Sigmoid colon (tissue), 7 donors: ENCODE data around the gene DHX16. TPM values are rescaled to one million over a fixed set of nuclear protein-coding genes. Genes with fewer than 3 reads are reported as not detected.

ENCODE experiments used
- DNase-seq: peaks from one replicate; pipeline ENCODE4 v3.0.0-alpha.2; 2019
- H3K27ac ChIP-seq, 4 donors: fragments of 200-600 bp; sonication (generic); one replicate each; pipeline ENCODE4 v1.5.1; 2016 to 2019; ENCODE audit warnings: mild to moderate bottlenecking in 1 of 4
- H3K27me3 ChIP-seq, 3 donors: fragments of 200-600 bp; sonication (generic); one replicate each; pipeline ENCODE4 v1.5.1; 2019; ENCODE audit warnings: mild to moderate bottlenecking in 1 of 3
- H3K36me3 ChIP-seq, 4 donors: fragments of 200-600 bp; sonication (generic); one replicate each; pipeline ENCODE4 v1.5.1; 2016 to 2019
- H3K4me1 ChIP-seq, 4 donors: fragments of 200-600 bp; sonication (generic); one replicate each; pipeline ENCODE4 v1.5.1; 2017 to 2019
- H3K4me3 ChIP-seq, 4 donors: fragments of 200-600 bp; sonication (generic); one replicate each; pipeline ENCODE4 v1.5.1; 2017 to 2019; ENCODE audit warnings: mild to moderate bottlenecking in 2 of 4, moderate library complexity in 1 of 4
- H3K9me3 ChIP-seq, 4 donors: fragments of 200-600 bp in 3 of 4; sonication (generic) in 3 of 4; one replicate each; pipeline versions ENCODE4 v1.5.1 to v1.6.1; 2013 to 2019
- CTCF ChIP-seq, 4 experiments: fragments of 450-650 bp in 3 of 4; fragments of 200-600 bp in 1 of 4; IDR thresholded peaks; one replicate each; pipeline ENCODE4 v1.5.1; 2016 to 2019; ENCODE audit warnings: antibody characterized with exemption in 4 of 4, mild to moderate bottlenecking in 3 of 4, moderate library complexity in 2 of 4
- EP300 ChIP-seq, 4 donors: sonication (generic); formaldehyde crosslinking; IDR thresholded peaks; one replicate each; pipeline ENCODE4 v1.6.1; 2017; ENCODE audit warnings: antibody characterized with exemption in 4 of 4
- POLR2A ChIP-seq, 2 donors: fragments of 450-650 bp; IDR thresholded peaks; one replicate each; pipeline ENCODE4 v1.6.1; 2016; ENCODE audit warnings: antibody characterized with exemption in 2 of 2, mild to moderate bottlenecking in 2 of 2, moderate library complexity in 2 of 2
- POLR2AphosphoS5 ChIP-seq, 4 donors: sonication (generic); formaldehyde crosslinking; IDR thresholded peaks; one replicate each; pipeline ENCODE4 v1.6.1; 2017; ENCODE audit warnings: antibody characterized with exemption in 4 of 4
- WGBS, 2 donors: extraction: QIAGEN DNeasy Blood & Tissue Kit; methylation state at CpG; one replicate each; pipeline ENCODE4 v1.1.7; 2013; 5-methylcytosine and 5-hydroxymethylcytosine counted together
- intact Hi-C: fragments of 100-400 bp; cut with DNase I; formaldehyde crosslinking; loops from one replicate; pipeline ENCODE4 v1.15.1; 2023
- polyA plus RNA-seq, 3 donors: library from polyadenylated mRNA; stranded (reverse); fragments of 200-250 nt; gene quantifications; one replicate each; pipeline ENCODE4 v1.2.3, GENCODE V29; 2013
- total RNA-seq, 4 donors: library from RNA; depleted of rRNA; stranded (reverse); fragments of >200 nt; gene quantifications; one replicate each; pipeline ENCODE4 v1.1.0, GENCODE V29; 2016
- donor health status: healthy with polysubstance abuse.
- donor health status: Bipolar disorder and iron deficiency.
- donor health status: healthy.

DHX16 gene
- total and polyA plus RNA-seq, 7 donors = 18.0 to 34.2 (median 22.3) TPM

- WGBS, 2 donors = 77 to 89% methylated on average over 1 of the region's 1 CpG
Observed at GRCh38 chr6:30612213-30612612, 60.6 kb downstream of the DHX16 start.

DNA sequence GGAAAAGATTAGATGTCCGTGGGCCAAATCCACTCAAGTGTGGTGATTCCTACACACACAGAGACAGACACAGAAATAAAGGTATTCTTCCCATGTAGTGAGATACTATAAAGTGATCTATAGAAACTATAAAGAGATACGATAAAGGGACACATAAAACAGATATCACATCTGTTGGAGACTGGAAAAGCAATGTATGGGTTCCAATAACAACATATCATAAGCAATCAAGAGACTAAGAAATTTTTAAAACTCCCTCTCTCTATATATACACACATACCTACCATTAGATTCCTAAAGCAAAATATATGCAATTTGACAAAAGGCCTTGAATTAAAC, 61.0 kb downstream of the DHX16 start:
- DNase-seq = no peak
- Histone ChIP-seq H3K27me3 (no peaks in the 10 kb centered on the region), H3K4me3 (no peak overlapping the region), H3K27ac (peak overlapping the region; percentile 89 to 98 (median 95)), H3K9me3 (no peaks in the 10 kb centered on the region), H3K4me1 (peaks cover 0 to 56% (median 48%) of the 10 kb centered on the region in 4 donors), H3K36me3 (peaks cover 32 to 40% (median 33%) of the 10 kb centered on the region in 4 donors)
- intact Hi-C loops = loop anchor here (10.0 kb wide), 1 partner anchor 1213 kb away; the partner anchor contains the start of gene HSPA1B
- WGBS, 2 donors = 74 to 88% methylated on average over 2 of the region's 2 CpGs
- peak in 1 of 4 donors; percentile 1 for TF ChIP-seq POLR2AphosphoS5 (IDR thresholded peaks at IDR 0.05)
- TF ChIP-seq POLR2A (IDR thresholded peaks at IDR 0.05) = no peak

More at GRCh38 chr6:30612213-30612612, 60.6 kb downstream of the DHX16 start:
- peaks cover 29 to 36% (median 31%) of the 10 kb centered on the region in 4 donors for H3K36me3 ChIP-seq
- H3K4me3 ChIP-seq = no peak overlapping the region
- intact Hi-C loops = loop anchor here (10.0 kb wide), 1 partner anchor 1213 kb away; the partner anchor contains the start of gene HSPA1B
- peak overlapping the region; percentile 89 to 98 (median 95) for H3K27ac ChIP-seq
- no peak for DNase-seq
- H3K4me1 ChIP-seq = peaks cover 0 to 56% (median 48%) of the 10 kb centered on the region in 4 donors
- TF ChIP-seq POLR2AphosphoS5 (IDR thresholded peaks at IDR 0.05) (peak in 2 of 4 donors; percentile 2 to 3), EP300 (IDR thresholded peaks at IDR 0.05) (no peak), POLR2A (IDR thresholded peaks at IDR 0.05) (no peak), CTCF (IDR thresholded peaks at IDR 0.05) (peak in 2 of 4 experiments; percentile 16 to 23)
- H3K27me3 ChIP-seq = no peaks in the 10 kb centered on the region
- no peaks in the 10 kb centered on the region for H3K9me3 ChIP-seq

DNA sequence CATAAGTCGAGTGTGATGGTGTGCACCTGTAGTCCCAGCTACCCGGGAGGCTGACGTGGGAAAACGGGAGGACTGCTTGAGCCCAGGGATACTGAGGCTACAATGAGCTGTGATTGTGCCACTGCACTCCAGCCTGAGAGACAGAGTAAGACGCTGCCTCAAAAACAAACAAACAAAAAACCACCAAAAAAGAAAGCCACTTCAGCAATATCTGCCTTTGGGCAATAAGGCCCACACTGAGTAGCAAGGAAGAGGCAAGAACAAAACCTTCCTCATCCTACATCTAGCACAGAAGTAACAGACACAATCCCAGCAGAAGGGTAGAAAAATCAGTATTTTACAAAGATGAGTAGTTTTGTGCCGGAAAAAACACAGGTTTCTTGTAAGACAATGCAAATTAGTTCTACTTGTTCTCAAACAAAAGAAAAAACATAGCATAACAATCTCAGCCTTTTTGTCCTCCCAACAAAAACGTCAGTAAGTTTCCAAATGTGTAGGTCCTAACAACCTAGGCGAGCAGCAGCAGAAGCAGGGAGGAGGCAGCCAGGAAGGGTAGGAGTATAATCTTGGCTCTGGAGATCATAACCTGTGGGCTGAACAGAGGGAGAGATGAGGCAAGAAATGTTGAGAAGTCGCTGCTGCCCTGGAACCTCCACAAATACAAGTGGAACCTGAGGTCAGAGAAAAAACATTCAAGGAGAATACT, 61.5 kb downstream of the DHX16 start:
- H3K27me3 ChIP-seq = no peaks in the 10 kb centered on the region
- H3K4me3 ChIP-seq = no peak overlapping the region
- intact Hi-C loops = loop anchor here (10.0 kb wide), 1 partner anchor 1213 kb away; the partner anchor contains the start of gene HSPA1B
- peaks cover 0 to 56% (median 48%) of the 10 kb centered on the region in 4 donors for H3K4me1 ChIP-seq
- 84 to 85% methylated on average over 9 of the region's 9 CpGs for WGBS, 2 donors
- H3K9me3 ChIP-seq = no peaks in the 10 kb centered on the region
- TF ChIP-seq CTCF (IDR thresholded peaks at IDR 0.05) (no peak), POLR2AphosphoS5 (IDR thresholded peaks at IDR 0.05) (peak in 2 of 4 donors; percentile 1 to 18)
- peak overlapping the region; percentile 5 to 98 (median 55) for H3K27ac ChIP-seq
- DNase-seq = peak; percentile 53
- peaks cover 33 to 40% (median 33%) of the 10 kb centered on the region in 4 donors for H3K36me3 ChIP-seq

GRCh38 chr6:30610065-30610464, 62.7 kb downstream of the DHX16 start:
- peak overlapping the region in 3 of 4 donors; percentile 1 to 94 (median 5) for H3K27ac ChIP-seq
- WGBS, 2 donors = 80 to 81% methylated on average over 4 of the region's 4 CpGs
- no peak overlapping the region for H3K4me3 ChIP-seq
- peak; percentile 34 for DNase-seq
- H3K4me1 ChIP-seq = peaks cover 0 to 56% (median 48%) of the 10 kb centered on the region in 4 donors
- TF ChIP-seq POLR2A (IDR thresholded peaks at IDR 0.05) (no peak), POLR2AphosphoS5 (IDR thresholded peaks at IDR 0.05) (peak in 1 of 4 donors; percentile 5)
- H3K9me3 ChIP-seq = no peaks in the 10 kb centered on the region
- intact Hi-C loops = loop anchor here (10.0 kb wide), 1 partner anchor 1215 kb away; the partner anchor contains the start of gene HSPA1B
- peaks cover 37 to 47% (median 41%) of the 10 kb centered on the region in 4 donors for H3K36me3 ChIP-seq
- H3K27me3 ChIP-seq = no peaks in the 10 kb centered on the region

DNA sequence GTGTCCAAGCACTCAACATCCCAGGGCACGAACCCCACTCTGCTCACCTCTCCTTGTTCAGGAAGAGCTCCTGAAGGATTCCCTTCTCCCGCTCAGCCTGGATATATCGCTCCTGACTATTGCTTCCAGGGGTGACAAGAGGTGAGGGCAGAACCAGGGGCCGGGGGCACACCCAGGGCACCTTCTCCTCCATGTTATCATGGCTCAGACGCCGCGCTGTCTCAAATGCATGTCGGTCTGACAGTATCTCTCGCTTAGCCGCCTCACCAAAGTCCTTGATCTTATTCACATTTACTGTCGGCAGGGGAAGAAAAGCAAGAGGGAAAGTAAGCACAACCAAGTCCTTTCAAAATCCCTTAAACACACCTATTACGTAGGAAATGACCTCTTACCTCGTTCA, 68.8 kb downstream of the DHX16 start:
- intact Hi-C loops = no loop called here
- WGBS, 2 donors = 93 to 95% methylated on average over 13 of the region's 13 CpGs

More for the DNA sequence above, 68.8 kb downstream of the DHX16 start:
- peaks cover 79 to 86% (median 83%) of the 10 kb centered on the region in 4 donors for H3K36me3 ChIP-seq
- TF ChIP-seq CTCF (IDR thresholded peaks at IDR 0.05) (no peak), EP300 (IDR thresholded peaks at IDR 0.05) (no peak), POLR2A (IDR thresholded peaks at IDR 0.05) (no peak), POLR2AphosphoS5 (IDR thresholded peaks at IDR 0.05) (no peak)
- no peaks in the 10 kb centered on the region for H3K9me3 ChIP-seq
- no peak for DNase-seq
- H3K4me3 ChIP-seq = no peak overlapping the region
- peaks cover 0 to under 1% (median 0%) of the 10 kb centered on the region in 4 donors for H3K4me1 ChIP-seq
- H3K27ac ChIP-seq = no peak overlapping the region
- H3K27me3 ChIP-seq = no peaks in the 10 kb centered on the region

Other genes with a start within 250 kb of the DHX16 start
- gene HLA-E, start 183.5 kb downstream of the DHX16 start, total RNA-seq = 100 to 1,000 TPM; 323 to 462 (median 387) TPM
- gene HLA-E, start 183.5 kb downstream of the DHX16 start, polyA plus RNA-seq = 100 to 1,000 TPM; 139 to 753 (median 181) TPM
- gene GNL1, start 116.5 kb downstream of the DHX16 start, total RNA-seq = 10 to 100 TPM; 31.6 to 36.3 (median 33.7) TPM
- 10 to 100 TPM; 27.7 to 50.6 (median 43.2) TPM for gene GNL1, start 116.5 kb downstream of the DHX16 start, polyA plus RNA-seq
- gene PRR3, start 115.7 kb downstream of the DHX16 start, total RNA-seq = 10 to 100 TPM in 1 of 4 donors, 1 to 10 TPM in 3; 3.7 to 21.1 (median 4.6) TPM
- 1 to 10 TPM; 2.8 to 7.6 (median 3.0) TPM for gene PRR3, start 115.7 kb downstream of the DHX16 start, polyA plus RNA-seq
- 10 to 100 TPM; 26.9 to 38.8 (median 33.6) TPM for gene ABCF1, start 101.6 kb downstream of the DHX16 start, total RNA-seq
- 10 to 100 TPM; 17.4 to 46.7 (median 25.4) TPM for gene ABCF1, start 101.6 kb downstream of the DHX16 start, polyA plus RNA-seq
- gene PPP1R10, start 55.8 kb downstream of the DHX16 start, total RNA-seq = 10 to 100 TPM; 18.5 to 30.2 (median 28.3) TPM
- gene PPP1R10, start 55.8 kb downstream of the DHX16 start, polyA plus RNA-seq = 10 to 100 TPM; 13.8 to 30.6 (median 18.7) TPM
- gene MRPS18B, start 55.2 kb downstream of the DHX16 start, total RNA-seq = 10 to 100 TPM; 36.3 to 58.9 (median 48.4) TPM
- 10 to 100 TPM; 74.5 to 81.2 (median 78.6) TPM for gene MRPS18B, start 55.2 kb downstream of the DHX16 start, polyA plus RNA-seq
- gene ATAT1, start 46.1 kb downstream of the DHX16 start, total RNA-seq = 1 to 10 TPM; 2.6 to 7.2 (median 4.8) TPM
- gene ATAT1, start 46.1 kb downstream of the DHX16 start, polyA plus RNA-seq = 1 to 10 TPM; 3.0 to 8.5 (median 4.2) TPM
- 10 to 100 TPM in 2 of 4 donors, 1 to 10 TPM in 2; 7.8 to 36.7 (median 20.7) TPM for gene C6orf136, start 25.9 kb downstream of the DHX16 start, total RNA-seq
- 10 to 100 TPM; 51.1 to 60.8 (median 52.3) TPM for gene C6orf136, start 25.9 kb downstream of the DHX16 start, polyA plus RNA-seq
- 10 to 100 TPM; 32.6 to 69.8 (median 39.0) TPM for gene PPP1R18, start 13.6 kb upstream of the DHX16 start, total RNA-seq
- 10 to 100 TPM; 15.0 to 51.2 (median 27.6) TPM for gene PPP1R18, start 13.6 kb upstream of the DHX16 start, polyA plus RNA-seq
- gene NRM, start 18.0 kb upstream of the DHX16 start, total RNA-seq = 1 to 10 TPM; 2.4 to 9.7 (median 5.0) TPM
- 10 to 100 TPM in 1 of 3 donors, 1 to 10 TPM in 2; 1.8 to 13.8 (median 2.8) TPM for gene NRM, start 18.0 kb upstream of the DHX16 start, polyA plus RNA-seq
- gene MDC1, start 44.3 kb upstream of the DHX16 start, total RNA-seq = 10 to 100 TPM in 1 of 4 donors, 1 to 10 TPM in 3; 5.4 to 16.1 (median 6.7) TPM
- gene MDC1, start 44.3 kb upstream of the DHX16 start, polyA plus RNA-seq = 10 to 100 TPM in 1 of 3 donors, 1 to 10 TPM in 2; 1.8 to 17.4 (median 3.7) TPM
- gene TUBB, start 47.3 kb upstream of the DHX16 start, total RNA-seq = 100 to 1,000 TPM; 245 to 287 (median 267) TPM
- gene TUBB, start 47.3 kb upstream of the DHX16 start, polyA plus RNA-seq = 100 to 1,000 TPM in 2 of 3 donors, 10 to 100 TPM in 1; 96.1 to 306 (median 111) TPM
- gene FLOT1, start 69.7 kb upstream of the DHX16 start, total RNA-seq = 100 to 1,000 TPM; 141 to 206 (median 160) TPM
- 100 to 1,000 TPM; 174 to 194 (median 188) TPM for gene FLOT1, start 69.7 kb upstream of the DHX16 start, polyA plus RNA-seq
- 10 to 100 TPM; 20.1 to 65.3 (median 21.9) TPM for gene IER3, start 71.5 kb upstream of the DHX16 start, total RNA-seq
- gene IER3, start 71.5 kb upstream of the DHX16 start, polyA plus RNA-seq = 100 to 1,000 TPM; 133 to 193 (median 153) TPM
- 10 to 100 TPM in 2 of 4 donors, 1 to 10 TPM in 2; 7.9 to 25.2 (median 13.6) TPM for gene DDR1, start 211.5 kb upstream of the DHX16 start, total RNA-seq
- 100 to 1,000 TPM in 1 of 3 donors, 10 to 100 TPM in 2; 25.7 to 110 (median 27.0) TPM for gene DDR1, start 211.5 kb upstream of the DHX16 start, polyA plus RNA-seq
- gene GTF2H4, start 235.2 kb upstream of the DHX16 start, total RNA-seq = 10 to 100 TPM in 2 of 4 donors, 1 to 10 TPM in 2; 7.7 to 28.5 (median 13.1) TPM
- gene GTF2H4, start 235.2 kb upstream of the DHX16 start, polyA plus RNA-seq = 10 to 100 TPM in 2 of 3 donors, 1 to 10 TPM in 1; 9.9 to 21.9 (median 12.6) TPM
- gene VARS2, start 241.2 kb upstream of the DHX16 start, total RNA-seq = 10 to 100 TPM in 1 of 4 donors, 1 to 10 TPM in 3; 6.7 to 13.0 (median 9.0) TPM
- 10 to 100 TPM in 1 of 3 donors, 1 to 10 TPM in 2; 6.9 to 23.0 (median 7.8) TPM for gene VARS2, start 241.2 kb upstream of the DHX16 start, polyA plus RNA-seq